Measurements from ENCODE around the gene UQCRH. TPM values are rescaled to one million over a fixed set of nuclear protein-coding genes. Genes with fewer than 3 reads are reported as not detected.

Gene UQCRH
- total and polyA plus RNA-seq, 2 of the 13 experiments (the other 11 are each of a cell fraction or from before 2014, with no cell fraction given) = 548 to 556 TPM

- H3K4me2 ChIP-seq (ENCODE audit: low read depth, low read length) = no peak overlapping the region
- H3K27ac ChIP-seq (ENCODE audit: extremely low read length, insufficient read depth, low read length) = no peak overlapping the region
- H2AFZ ChIP-seq (ENCODE audit: low read length) = no peak overlapping the region
- no peaks in the 10 kb centered on the region for H3K27me3 ChIP-seq (ENCODE audit: control insufficient read depth in 1 of 2, insufficient read depth in 2 of 2, low read length in 2 of 2)
- H3K36me3 ChIP-seq (replicated peaks in 1 of 2; ENCODE audit: control insufficient read depth in 1 of 2, insufficient read depth in 2 of 2, low read length in 2 of 2) = peaks cover 41 to 91% of the 10 kb centered on the region in 2 experiments
- WGBS (ENCODE audit: low lambda C conversion rate) = 100% methylated on average over 1 of the region's 1 CpG
- H3K4me1 ChIP-seq (ENCODE audit: insufficient read depth, low read length) = no peaks in the 10 kb centered on the region
- TF ChIP-seq, protein P1, sequence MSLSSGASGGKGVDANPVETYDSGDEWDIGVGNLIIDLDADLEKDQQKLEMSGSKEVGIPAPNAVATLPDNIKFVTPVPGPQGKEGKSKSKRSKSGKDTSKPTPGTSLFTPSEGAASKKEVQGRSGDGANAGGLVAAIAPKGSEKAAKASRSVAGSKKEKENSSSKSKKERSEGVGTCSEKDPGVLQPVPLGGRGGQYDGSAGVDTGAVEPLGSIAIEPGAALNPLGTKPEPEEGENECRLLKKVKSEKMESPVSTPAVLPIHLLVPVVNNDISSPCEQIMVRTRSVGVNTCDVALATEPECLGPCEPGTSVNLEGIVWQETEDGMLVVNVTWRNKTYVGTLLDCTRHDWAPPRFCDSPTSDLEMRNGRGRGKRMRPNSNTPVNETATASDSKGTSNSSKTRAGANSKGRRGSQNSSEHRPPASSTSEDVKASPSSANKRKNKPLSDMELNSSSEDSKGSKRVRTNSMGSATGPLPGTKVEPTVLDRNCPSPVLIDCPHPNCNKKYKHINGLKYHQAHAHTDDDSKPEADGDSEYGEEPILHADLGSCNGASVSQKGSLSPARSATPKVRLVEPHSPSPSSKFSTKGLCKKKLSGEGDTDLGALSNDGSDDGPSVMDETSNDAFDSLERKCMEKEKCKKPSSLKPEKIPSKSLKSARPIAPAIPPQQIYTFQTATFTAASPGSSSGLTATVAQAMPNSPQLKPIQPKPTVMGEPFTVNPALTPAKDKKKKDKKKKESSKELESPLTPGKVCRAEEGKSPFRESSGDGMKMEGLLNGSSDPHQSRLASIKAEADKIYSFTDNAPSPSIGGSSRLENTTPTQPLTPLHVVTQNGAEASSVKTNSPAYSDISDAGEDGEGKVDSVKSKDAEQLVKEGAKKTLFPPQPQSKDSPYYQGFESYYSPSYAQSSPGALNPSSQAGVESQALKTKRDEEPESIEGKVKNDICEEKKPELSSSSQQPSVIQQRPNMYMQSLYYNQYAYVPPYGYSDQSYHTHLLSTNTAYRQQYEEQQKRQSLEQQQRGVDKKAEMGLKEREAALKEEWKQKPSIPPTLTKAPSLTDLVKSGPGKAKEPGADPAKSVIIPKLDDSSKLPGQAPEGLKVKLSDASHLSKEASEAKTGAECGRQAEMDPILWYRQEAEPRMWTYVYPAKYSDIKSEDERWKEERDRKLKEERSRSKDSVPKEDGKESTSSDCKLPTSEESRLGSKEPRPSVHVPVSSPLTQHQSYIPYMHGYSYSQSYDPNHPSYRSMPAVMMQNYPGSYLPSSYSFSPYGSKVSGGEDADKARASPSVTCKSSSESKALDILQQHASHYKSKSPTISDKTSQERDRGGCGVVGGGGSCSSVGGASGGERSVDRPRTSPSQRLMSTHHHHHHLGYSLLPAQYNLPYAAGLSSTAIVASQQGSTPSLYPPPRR (CRISPR knock-in tag; IDR thresholded peaks at IDR 0.05; ENCODE audit: borderline replicate concordance) = no peak
- TF ChIP-seq ZNF629 (CRISPR knock-in tag; conservative IDR thresholded peaks at IDR 0.05) = no peak
- no peak for TF ChIP-seq GATAD1 (CRISPR knock-in tag; IDR thresholded peaks at IDR 0.05)
- TF ChIP-seq SAFB2 (CRISPR knock-in tag; IDR thresholded peaks at IDR 0.05; ENCODE audit: borderline replicate concordance, low read depth) = no peak
- CTCF ChIA-PET (ENCODE audit: low intra/inter-chr PET ratio, low total read pairs) = no interaction called here
- no TSS peak for BruUV-seq (replicated peaks)
- no peak for ATAC-seq
- intact Hi-C loops (cut with micrococcal nuclease; ENCODE audit: unreplicated experiment) = no loop called here
- no peak overlapping the region for H3K9ac ChIP-seq (ENCODE audit: insufficient read depth, low read depth, low read length)
- no peaks in the 10 kb centered on the region for H3K79me2 ChIP-seq (ENCODE audit: insufficient read depth, low read length)
- POLR2A ChIA-PET = no interaction called here
- in situ Hi-C loops (cut with HindIII; ENCODE audit: extremely low pct_ligation_motif_present, low pct_unique_long_range_greater_than_20kb) = no loop called here
- no peaks in the 10 kb centered on the region for H4K20me1 ChIP-seq (ENCODE audit: insufficient read depth, low read length)
- no peak for FAIRE-seq
- no peak overlapping the region for H3K4me3 ChIP-seq (replicated peaks in 1 of 3; ENCODE audit: insufficient read depth in 1 of 3, low read depth in 2 of 3, low read length in 3 of 3)
- no peaks in the 10 kb centered on the region for H3K9me3 ChIP-seq (ENCODE audit: low read length)
- no peak for DNase-seq (ENCODE audit: low spot score)
These were observed 41.0 kb upstream of the UQCRH start for GRCh38 chr1:46262508-46262907.

Data from HepG2 (cell line).